ENCODE measurements around the gene ADAM8.

- no peak for TF ChIP-seq EZH2 (IDR thresholded peaks at IDR 0.05; ENCODE audit: borderline replicate concordance, insufficient read depth, low read length, poor library complexity, severe bottlenecking)
- TF ChIP-seq MXI1 (conservative IDR thresholded peaks at IDR 0.05; ENCODE audit: poor library complexity, severe bottlenecking), result peak; percentile 36
- TF ChIP-seq CTCF (IDR thresholded peaks at IDR 0.05; ENCODE audit: poor library complexity, severe bottlenecking), result peak; percentile 72
- no peak for TF ChIP-seq TAF1 (IDR thresholded peaks at IDR 0.05; ENCODE audit: low read depth)
- no peak for TF ChIP-seq POLR2AphosphoS5 (IDR thresholded peaks at IDR 0.05)
- peak; percentile 55 for TF ChIP-seq RAD21 (conservative IDR thresholded peaks at IDR 0.05)
These were observed 41.9 kb upstream of the ADAM8 start for GRCh38 chr10:133318494-133319127.
